Astrocyte of the hippocampus (primary cell): Measurements from ENCODE around the gene CELA1.
A peak's percentile ranks its signal among the peaks of the same experiment; 100 is the strongest.
"Not testable (repeated sequence)": the region's sequence is repeated elsewhere in the genome, so short reads cannot be mapped to it uniquely, and the experiment has no call there.

ENCODE experiments used
- DNase-seq: peaks from one replicate; pipeline ENCODE4 v3.0.0; 2011; ENCODE audit warnings: low read depth, low spot score

CELA1 gene

GRCh38 chr12:51343201-51343600 lies 3.3 kb downstream of the CELA1 start:
- no peak for DNase-seq

GRCh38 chr12:51342416-51342815 lies 4.1 kb downstream of the CELA1 start:
- no peak for DNase-seq

- DNase-seq = peak; percentile 83
These were observed 5.0 kb downstream of the CELA1 start for GRCh38 chr12:51341251-51342007.

- no peak for DNase-seq
These were observed 6.7 kb downstream of the CELA1 start for GRCh38 chr12:51339750-51340149.

- not testable (repeated sequence) for DNase-seq
These were observed 9.1 kb downstream of the CELA1 start for GRCh38 chr12:51337336-51337735.

GRCh38 chr12:51335931-51336330 lies 10.5 kb downstream of the CELA1 start:
- DNase-seq = no peak

- no peak for DNase-seq
These were observed 11.7 kb downstream of the CELA1 start for GRCh38 chr12:51334764-51335163.

GRCh38 chr12:51333536-51333935 lies 12.9 kb downstream of the CELA1 start:
- no peak for DNase-seq

GRCh38 chr12:51330186-51330585 lies 16.3 kb downstream of the CELA1 start:
- no peak for DNase-seq

- DNase-seq = no peak
These were observed 16.7 kb downstream of the CELA1 start for GRCh38 chr12:51329742-51330141.

GRCh38 chr12:51328587-51328986 lies 17.9 kb downstream of the CELA1 start:
- no peak for DNase-seq

GRCh38 chr12:51326698-51327439 lies 19.6 kb downstream of the CELA1 start:
- DNase-seq = peak; percentile 56

GRCh38 chr12:51324953-51325352 lies 21.5 kb downstream of the CELA1 start:
- DNase-seq = no peak

- DNase-seq = no peak
These were observed 22.2 kb downstream of the CELA1 start, which contains the start of gene BIN2 for GRCh38 chr12:51323966-51324895. Gene BIN2 (minus strand): TSS chr12:51324174. CDS start chr12:51324102, 72 bp downstream.

- DNase-seq = no peak
These were observed 23.0 kb downstream of the CELA1 start for GRCh38 chr12:51323317-51323960.

- DNase-seq = no peak
These were observed 24.0 kb downstream of the CELA1 start for GRCh38 chr12:51322452-51322851.

GRCh38 chr12:51321882-51322281 lies 24.6 kb downstream of the CELA1 start:
- DNase-seq = no peak

- peak; percentile 60 for DNase-seq
These were observed 25.7 kb downstream of the CELA1 start for GRCh38 chr12:51320695-51321320.

GRCh38 chr12:51320311-51320694 lies 26.2 kb downstream of the CELA1 start:
- DNase-seq = peak; percentile 27

GRCh38 chr12:51318846-51319599 lies 27.5 kb downstream of the CELA1 start:
- no peak for DNase-seq
